ENCODE measurements around the gene RYR2.

Gene RYR2

DNA sequence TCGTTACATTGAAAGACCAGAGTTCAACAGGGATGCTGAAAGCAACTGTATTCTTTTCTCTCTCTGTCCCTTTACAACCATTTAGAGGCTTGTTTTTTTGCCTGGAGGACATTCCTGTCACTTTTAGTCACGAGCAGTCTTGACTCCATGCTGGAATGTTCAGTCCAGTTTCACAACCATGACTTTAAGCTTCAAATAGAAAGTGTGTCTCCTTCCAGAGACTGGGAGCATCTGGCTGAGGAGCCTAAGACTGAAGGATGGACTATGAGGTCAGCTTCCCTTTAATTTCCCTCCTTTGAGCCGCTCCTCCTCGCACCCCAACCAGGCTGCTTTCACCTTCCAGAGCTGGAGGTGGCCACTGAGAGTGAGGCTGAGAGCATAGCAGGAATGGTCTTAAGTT lies 10.5 kb upstream of the RYR2 start:
- no peak for DNase-seq (ENCODE audit: low read depth in 3 of 3, low spot score in 1 of 3)

DNA sequence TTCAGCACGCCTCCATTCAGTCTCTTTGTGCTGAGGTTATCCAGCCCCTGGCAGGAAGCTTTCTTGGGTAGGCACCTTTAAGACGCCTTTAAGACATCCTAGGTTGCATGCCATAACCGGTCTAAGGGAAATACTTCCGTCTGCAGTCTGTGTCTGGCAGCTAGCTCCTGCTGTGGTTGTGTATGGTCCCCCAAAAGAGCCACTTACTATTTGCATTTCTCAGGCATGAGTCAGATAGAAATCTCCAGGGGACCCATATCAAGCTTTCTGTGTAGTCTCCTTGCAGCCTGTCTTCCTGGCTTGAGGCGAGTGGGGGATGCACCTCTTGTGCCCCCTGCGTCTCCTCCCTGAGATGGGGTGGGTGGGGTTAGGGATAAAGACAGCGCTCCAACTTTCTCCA lies 10.0 kb upstream of the RYR2 start:
- DNase-seq (ENCODE audit: low read depth in 3 of 3, low spot score in 1 of 3) = no peak

DNA sequence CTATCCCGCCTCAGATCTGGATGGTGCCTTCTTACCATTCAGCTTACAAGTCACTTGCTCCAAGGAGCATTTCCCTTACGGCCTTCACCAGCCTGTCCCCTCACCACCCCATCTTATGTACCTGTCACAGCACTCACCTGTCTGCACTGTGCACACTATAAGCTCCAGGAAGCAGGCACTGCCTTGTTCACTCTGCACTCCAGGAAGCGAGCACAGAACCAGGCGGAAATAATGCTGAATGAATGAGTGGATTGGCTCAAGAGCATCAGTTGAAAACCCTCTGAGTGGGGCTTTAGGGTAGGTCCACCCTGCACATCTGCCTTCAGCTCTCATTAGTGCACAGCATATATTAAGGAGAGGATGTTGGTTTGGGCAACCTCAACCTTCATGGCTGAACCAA lies 8.9 kb upstream of the RYR2 start:
- no peak for DNase-seq (ENCODE audit: low read depth in 3 of 3, low spot score in 1 of 3)

DNA sequence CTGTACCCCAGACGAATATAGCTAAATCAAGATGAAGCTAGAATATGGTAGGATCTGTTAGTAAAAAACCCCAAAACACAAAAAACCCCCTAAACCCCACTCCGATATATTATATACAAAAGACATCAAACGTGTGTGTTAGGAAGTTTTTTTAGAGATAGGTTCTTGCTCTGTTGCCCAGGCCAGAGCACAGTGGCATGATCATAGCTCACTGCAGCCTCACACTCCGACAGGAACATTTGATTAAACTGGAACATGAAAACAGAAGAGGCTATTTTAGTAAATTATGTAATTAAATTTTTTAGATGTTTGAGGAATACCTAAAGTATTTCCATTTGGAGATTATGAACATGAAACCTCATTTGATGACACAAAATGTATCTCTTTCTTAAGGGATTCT lies 8.2 kb upstream of the RYR2 start:
- DNase-seq (ENCODE audit: low read depth in 3 of 3, low spot score in 1 of 3) = no peak

DNA sequence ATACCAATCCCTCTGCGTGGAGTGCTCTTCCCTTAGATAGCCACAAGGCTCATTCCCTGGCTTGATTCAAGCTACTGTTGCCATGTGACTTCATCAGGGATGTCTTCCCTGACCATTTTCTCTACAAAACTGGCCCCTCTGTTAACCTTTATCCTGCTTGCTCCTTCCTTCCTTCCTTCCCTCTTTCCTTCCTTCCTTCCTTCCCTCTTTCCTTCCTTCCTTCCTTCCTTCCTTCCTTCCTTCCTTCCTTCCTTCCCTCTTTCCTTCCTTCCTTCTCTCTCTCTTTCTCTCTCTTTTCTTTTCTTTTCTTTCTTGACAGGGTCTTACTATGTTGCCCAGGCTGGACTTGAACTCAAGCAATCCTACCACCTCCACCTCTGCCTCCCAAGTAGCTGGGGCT lies 6.2 kb upstream of the RYR2 start:
- DNase-seq (ENCODE audit: low read depth in 3 of 3, low spot score in 1 of 3) = no peak

DNA sequence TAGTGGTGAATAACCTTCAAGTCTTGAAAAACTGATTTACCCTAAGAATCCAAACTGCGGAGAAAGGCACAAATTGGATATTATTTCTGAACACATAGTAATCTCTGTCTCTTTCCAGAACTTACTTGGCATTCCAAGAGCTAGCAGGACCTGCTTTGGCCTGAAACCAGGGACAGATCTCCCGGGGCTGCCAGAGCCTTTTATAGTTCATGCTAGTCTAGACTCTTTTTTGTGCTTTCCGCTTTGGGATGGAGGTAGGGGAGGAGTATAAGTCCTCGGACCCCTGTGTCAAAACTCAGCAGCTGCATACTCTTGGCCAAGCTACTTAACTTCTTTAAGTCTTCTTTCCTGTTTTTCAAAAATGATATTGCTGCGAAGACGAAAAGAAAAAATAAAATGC lies 3.8 kb upstream of the RYR2 start:
- no peak for DNase-seq (ENCODE audit: low read depth in 3 of 3, low spot score in 1 of 3)

DNA sequence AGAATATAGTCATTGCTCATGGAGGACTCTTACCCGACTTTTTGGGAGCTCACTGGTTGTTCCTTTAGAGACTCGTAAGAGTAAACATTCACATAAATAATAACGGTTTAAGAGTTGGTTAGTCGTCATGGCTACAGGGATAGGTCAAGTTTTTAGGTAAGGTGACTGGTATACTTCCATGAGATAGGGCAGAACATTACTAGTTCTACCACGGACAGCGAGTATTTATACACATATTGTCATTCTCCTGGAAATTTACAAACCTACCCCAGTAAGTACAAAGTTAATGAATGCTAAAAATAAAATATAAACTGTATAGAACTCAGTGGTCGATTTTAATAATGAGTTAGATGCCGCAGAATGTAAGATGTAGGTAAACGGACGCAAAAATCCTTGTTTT lies 1.2 kb upstream of the RYR2 start:
- DNase-seq (ENCODE audit: low read depth in 3 of 3, low spot score in 1 of 3) = no peak

DNA sequence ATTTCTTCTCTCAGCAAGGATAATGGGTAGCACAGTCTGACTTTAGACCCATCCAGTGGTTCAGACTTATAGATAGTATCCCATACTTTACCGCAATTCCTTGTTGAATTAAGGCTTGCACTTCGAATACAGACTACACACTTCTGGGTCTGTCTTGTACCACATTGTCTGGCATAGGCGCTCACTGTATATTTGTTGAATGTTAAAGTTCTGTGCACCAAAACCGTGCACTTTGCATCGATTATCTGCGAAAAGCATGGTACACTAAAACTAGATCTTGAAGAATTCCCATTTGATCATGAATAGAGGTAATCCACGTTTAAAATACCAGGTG lies 556 bp upstream of the RYR2 start:
- DNase-seq (ENCODE audit: low read depth in 3 of 3, low spot score in 1 of 3) = no peak

DNA sequence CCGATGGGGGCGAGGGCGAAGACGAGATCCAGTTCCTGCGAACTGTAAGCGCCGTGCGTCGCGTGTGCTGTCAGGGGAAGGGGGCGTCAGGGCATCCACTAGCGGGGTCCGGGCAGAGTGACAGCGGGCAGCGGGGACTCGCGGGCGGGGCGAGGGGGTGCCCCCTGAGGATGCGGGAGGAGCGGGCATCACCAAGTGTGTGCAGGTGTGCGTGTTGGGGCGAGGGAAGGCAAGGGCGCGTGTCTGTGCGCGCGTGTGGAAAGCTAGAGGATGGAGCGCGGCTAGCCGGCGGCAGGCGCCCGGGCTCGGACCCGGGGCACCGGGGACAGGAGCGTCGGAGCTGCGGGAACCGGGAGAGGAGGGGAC lies 525 bp downstream of the RYR2 start:
- DNase-seq (ENCODE audit: low read depth in 3 of 3, low spot score in 1 of 3) = no peak

DNA sequence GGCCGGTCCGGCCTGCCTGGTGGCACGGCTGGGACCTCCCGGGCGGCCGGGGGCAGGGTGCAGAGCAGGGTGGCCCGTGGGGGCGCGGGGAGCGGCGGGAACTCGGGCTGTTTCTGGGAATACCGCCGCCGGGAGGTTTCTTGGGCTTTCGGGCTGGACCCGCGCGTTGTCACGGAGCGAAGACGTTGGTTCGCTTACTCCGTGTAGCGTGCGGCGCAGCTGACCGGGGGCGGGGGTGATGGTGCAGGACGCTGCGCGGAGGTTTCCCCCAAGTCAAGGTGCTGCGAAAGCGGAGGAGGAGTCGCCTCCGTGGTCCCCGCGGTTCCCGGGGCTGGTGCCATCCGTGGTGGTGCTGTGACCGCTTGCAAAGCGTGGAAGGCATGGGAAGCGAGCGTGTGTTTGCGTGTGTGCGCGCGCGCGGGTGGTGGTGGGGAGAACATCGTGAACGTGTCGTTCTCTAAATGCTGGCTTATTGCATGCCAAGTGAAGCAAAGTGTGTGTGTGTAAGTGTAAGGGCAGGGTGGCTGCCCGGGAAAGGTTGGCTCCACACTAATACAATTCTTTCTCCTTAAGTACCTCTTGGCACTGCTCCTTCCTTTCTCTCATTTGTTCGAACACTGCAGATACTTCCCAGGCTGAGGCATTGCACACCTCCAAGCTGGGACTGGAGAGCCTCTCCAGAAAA lies 1.1 kb downstream of the RYR2 start:
- DNase-seq (ENCODE audit: low read depth in 3 of 3, low spot score in 1 of 3) = no peak

DNA sequence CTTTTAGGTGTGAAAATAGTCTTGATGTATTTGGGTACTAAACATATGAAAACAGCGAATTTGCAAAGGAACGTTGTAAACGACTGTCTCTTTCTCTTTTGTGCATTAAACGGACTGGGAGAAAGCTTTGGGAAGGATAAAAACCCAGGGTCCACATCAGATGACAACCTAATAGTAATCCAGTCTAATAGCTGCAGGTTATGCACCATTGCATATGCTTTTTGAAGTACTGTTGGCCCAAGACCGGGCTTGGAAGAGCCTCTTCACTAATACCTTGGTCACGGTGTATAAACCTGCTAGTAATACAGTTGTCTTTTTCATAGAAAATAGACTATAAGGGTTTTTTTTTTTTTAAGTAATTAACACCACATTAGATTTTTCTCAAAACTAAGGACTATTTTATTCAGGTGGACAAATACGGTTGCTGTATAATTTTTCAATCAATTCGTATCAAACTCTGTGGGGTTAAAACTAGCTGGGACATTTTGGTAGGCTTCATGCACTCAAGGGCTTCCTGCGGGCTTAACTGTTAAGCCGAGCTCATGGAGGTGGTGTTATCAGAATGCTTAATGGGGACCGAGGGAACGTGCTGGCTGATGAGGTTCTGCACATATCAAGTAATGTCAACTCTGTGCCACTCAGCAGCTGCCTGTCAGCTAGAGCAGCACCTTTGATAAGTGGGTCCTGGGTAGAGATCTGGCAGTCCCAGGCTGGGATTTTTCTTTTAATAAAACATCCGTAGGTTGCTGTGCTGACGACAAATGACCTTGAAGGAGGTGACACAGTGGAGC lies 2.1 kb downstream of the RYR2 start:
- no peak for DNase-seq (ENCODE audit: low read depth in 3 of 3, low spot score in 1 of 3)

DNA sequence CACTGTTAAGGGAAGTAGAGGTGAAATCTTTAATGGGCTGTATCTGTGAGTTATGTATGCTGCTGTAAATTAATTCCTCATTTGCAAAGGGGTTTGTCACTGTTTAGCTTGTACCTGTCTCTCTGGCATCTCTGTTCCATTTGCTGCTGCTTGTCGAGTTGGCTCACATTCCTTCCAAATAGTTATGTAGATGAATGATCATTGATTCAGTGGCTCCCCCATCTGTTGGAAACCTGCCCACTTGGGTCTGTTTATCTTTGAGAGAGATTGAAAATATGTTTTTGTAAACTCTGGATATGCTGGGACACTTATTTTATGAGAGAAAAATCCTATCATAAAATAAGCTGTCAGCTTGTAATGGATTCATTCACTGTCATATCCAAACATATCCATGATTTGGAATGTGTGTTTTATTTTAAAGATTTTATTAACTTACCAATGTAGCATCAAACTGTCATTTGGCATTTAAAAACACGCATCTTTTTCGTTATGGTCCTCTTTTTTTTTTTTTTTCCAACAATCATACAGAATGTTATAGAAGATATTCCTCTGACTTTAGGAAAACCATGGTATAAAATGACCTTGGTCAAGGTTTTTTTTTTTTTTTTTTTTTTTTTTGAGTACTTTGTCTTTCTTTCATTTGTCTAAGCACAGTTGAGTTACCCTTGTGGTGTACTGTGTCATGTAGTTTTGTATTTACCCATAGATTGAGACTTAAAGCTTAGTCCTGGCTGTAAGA lies 3.5 kb downstream of the RYR2 start:
- DNase-seq (ENCODE audit: low read depth in 3 of 3, low spot score in 1 of 3) = no peak

DNA sequence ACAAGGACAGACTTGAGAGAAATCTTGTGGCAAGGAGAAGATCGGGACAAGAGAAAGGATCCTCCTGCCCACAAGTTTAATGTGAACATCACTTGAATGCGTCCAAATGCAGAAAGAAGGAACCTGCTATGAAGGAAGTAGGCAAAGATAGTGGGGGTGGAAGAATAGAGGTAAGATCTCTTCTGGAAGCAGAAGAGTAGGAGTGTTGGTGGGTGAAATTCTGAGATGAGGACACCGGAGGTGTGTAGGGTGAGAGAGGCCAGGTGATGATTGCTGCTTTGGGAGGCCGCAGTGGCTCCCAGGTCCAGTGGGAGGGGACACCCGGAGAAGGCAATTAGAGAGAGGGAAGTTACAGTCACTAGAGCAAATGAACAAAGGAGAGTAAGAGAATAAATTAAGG lies 6.8 kb downstream of the RYR2 start:
- DNase-seq (ENCODE audit: low read depth in 3 of 3, low spot score in 1 of 3) = no peak

DNA sequence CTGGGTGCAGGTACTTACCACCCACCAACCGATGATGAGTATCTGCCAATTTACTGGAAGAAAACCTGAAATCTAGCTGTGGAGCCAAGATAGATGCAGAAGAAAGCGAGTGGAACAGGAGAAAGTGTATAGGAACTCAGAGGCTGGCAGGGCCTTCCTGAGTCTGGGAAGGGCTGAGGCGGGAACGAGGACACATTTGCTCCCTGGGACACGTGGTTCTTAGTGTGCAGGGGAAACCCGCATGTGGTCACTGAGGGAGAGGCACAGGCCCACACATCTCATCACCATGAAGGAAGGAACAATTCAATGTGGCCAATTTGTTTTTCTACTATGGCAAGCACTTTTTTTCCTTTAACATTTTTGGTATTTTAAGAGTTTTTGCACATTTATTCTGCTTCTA lies 8.2 kb downstream of the RYR2 start:
- DNase-seq (ENCODE audit: low read depth in 3 of 3, low spot score in 1 of 3) = no peak

DNA sequence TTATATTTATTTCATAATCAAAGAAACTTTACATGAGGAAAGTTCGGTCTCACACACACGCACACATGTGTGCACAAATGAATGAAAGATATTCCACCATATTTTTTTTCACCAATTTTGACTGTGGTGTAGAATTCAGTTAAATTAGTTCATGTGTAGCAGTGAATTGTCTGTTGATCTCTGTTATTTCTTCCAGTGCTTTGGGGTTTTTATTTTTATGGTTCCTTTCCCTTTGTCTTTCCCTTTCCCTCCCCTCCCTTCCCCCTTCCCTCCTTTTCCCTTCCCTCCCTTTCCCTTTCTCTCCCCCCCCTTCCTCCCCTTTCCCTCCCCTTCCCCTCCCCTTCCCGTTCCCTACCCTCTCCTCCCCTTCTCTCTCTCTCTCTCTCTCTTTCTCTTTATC lies 8.9 kb downstream of the RYR2 start:
- no peak for DNase-seq (ENCODE audit: low read depth in 3 of 3, low spot score in 1 of 3)

DNA sequence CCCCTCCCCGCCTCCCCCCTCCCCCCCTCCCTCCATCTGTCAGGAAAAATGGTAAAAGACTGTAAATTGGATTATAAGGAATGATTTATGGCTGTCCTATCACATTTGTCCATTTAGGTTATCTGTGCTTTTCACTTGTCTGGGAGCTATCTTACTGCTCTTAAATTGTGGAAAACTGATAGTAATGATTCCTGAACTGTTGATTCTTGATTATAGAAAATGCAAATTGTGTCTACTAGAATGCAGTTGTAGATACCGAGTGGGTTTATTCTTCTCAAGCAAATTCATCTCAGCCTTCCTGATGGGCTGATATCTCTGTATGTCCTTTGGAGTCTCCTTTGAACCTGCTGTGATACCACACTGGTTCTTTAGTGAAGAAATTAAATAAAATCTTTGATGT lies 12.3 kb downstream of the RYR2 start:
- DNase-seq (ENCODE audit: low read depth in 3 of 3, low spot score in 1 of 3) = no peak

DNA sequence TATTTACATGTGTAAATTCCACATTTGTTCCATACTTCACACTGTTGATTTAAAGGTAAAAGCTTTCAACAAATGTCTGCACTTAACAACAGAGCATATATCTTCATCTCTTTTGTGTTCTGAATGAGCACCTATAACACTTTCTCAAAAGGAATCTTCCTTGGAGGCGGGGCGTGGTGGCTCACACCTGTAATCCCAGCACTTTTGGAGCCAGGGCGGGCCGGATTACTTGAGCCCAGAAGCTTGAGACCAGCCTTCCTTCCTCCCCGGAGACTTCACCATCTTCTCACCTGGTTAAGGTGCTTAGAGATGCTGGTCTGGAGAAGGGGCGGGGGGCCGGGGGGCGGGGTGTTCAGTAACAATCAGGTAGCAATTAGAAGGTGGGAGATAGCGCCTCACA lies 16.5 kb downstream of the RYR2 start:
- DNase-seq (ENCODE audit: low read depth in 3 of 3, low spot score in 1 of 3) = no peak

DNA sequence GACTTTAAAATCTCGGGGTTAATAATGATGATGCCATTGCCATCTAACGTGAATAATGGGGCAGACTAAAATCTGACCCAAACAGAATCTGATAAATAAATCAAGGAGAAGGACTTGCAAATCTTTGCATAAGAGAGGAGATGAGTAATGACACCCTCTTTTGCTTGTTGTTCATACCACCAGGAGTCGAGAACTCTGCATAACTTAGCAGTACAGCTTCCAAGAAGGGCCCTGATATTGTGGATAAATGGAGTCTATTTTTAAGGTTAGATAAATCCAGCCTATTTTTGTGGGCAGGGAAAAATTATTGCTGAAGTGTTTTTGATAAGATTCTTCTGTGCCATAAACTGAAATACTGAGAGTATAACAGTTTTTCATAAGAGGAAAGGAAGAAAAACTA lies 17.3 kb downstream of the RYR2 start:
- no peak for DNase-seq (ENCODE audit: low read depth in 3 of 3, low spot score in 1 of 3)

DNA sequence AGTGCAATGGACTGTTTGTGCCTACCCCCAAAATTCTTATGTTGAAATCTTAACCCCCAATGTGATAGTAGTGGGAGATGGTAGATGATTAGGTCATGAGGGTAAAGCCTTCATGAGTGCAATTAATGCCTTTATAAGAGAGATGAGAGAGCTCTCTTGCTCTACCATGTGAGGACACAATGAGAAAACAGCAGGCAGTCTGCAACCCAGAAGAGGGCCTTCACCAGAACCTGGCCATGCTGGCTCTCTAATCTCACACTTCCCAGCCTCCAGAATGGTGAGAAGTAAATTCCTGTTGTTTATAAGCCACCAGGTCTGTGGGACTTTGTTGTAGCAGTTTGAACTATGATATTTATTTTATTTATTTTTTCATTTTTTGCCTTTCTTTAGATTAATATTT lies 21.0 kb downstream of the RYR2 start:
- no peak for DNase-seq (ENCODE audit: low read depth in 3 of 3, low spot score in 1 of 3)

DNA sequence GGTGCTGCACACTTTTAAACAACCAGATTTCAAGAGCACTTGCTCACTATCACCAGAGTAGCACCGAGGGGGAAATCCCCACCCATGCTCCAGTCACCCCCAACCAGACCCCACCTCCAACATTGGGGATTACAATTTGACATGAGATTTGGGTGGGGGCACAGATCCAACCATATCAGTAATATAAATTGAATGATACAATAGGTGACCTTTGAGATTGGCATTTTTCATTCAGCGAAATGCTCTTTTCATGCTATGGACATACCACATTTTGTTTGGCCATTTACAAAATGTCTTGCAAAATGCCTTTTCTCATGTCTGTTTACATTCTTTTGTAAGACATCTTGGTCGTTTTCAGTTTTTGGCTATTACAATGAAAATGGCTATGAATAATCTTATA lies 23.9 kb downstream of the RYR2 start:
- no peak for DNase-seq (ENCODE audit: low read depth in 3 of 3, low spot score in 1 of 3)

DNA sequence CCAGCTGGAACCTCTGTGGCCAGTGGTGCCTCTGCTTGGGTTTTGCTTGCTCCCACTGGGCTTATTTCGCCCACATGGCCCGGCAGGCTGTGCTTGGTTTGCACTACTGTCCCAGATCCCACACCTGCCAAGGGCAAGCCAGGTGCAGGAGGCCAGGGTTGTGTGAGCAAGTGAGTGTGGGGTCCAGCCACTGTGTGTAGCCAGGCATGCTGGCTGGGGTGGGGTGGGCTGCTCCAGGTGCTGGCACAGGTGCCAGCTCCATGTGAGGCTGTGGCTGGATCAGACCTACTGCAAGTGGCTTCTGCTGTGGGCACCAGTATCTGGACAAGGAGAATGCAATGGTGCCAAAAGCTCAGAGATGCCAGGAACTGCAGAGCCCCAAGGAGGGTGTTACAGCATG lies 28.5 kb downstream of the RYR2 start:
- no peak for DNase-seq (ENCODE audit: low read depth in 3 of 3, low spot score in 1 of 3)

DNA sequence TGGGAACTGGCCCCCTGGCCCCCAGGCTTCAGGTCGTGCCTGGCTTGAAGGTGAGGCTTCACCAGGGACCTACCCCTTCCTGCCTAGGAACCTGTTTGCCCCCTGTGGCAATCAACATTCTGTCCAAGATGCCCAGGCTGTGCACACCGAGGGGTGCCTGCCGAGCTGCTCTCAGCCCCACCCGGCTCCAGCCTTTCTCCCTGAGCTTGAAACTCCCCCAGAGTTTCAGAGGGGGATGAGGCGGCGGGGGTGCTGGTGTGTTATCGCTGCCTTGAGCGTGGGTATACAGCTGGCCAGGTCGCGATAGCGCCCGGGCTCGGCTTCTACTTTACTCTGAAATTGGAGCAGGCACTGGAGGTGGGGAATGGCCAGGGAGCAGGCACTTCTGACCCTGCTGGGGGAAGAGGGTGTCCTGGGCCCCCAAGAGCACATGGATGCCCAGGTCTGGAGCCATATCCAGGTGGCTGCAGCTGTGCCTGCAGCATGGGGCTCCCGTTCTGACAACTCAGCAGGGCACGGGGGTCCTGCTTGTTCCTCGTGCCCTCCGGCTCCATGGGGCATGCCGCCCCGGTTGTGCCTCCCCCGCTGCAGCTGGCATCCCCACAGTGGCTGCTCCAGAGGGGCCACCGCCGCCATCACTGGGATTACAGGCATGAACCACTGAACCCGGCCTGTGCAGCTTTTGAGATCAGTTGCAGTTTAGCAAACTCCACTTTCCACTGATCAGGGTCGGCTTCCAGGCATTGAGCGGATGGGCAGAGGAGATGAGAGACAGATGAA lies 29.8 kb downstream of the RYR2 start:
- no peak for DNase-seq (ENCODE audit: low read depth in 3 of 3, low spot score in 1 of 3)

Data from stimulated activated CD4-positive, alpha-beta T cell treated with anti-CD3 and anti-CD28 coated beads, TNF-alpha, amount 100 ng/mL, for 1 hour (primary cell).